Ascending aorta (tissue), 2 donors: Measurements from ENCODE around the gene FOXI2. TPM values are rescaled to one million over a fixed set of nuclear protein-coding genes. Genes with fewer than 3 reads are reported as not detected.

Source experiments
- DNase-seq, 2 donors: peaks; one replicate each; pipeline ENCODE4 v3.0.0-alpha.2; 2019; ENCODE audit warnings: low spot score in 2 of 2
- H3K27ac ChIP-seq, 2 donors: fragments of 200-600 bp; sonication (generic); one replicate each; pipeline ENCODE4 v1.5.1; 2016 to 2017; ENCODE audit warnings: mild to moderate bottlenecking in 1 of 2
- H3K27me3 ChIP-seq: fragments of 200-600 bp; sonication (generic); one replicate; pipeline ENCODE4 v1.5.1; 2017
- H3K36me3 ChIP-seq, 2 donors: fragments of 200-600 bp; sonication (generic); one replicate each; pipeline ENCODE4 v1.5.1; 2016
- H3K4me1 ChIP-seq, 2 donors: fragments of 200-600 bp; sonication (generic); one replicate each; pipeline ENCODE4 v1.5.1; 2016 to 2017; ENCODE audit warnings: mild to moderate bottlenecking in 1 of 2
- H3K4me3 ChIP-seq, 2 donors: fragments of 200-600 bp; sonication (generic); one replicate each; pipeline ENCODE4 v1.5.1; 2016 to 2017; ENCODE audit warnings: mild to moderate bottlenecking in 1 of 2
- H3K9me3 ChIP-seq, 2 donors: fragments of 200-600 bp; sonication (generic); one replicate each; pipeline ENCODE4 v1.5.1; 2016
- intact Hi-C: fragments of 100-400 bp; cut with DNase I; formaldehyde crosslinking; loops from one replicate; pipeline ENCODE4 v1.15.1; 2023
- total RNA-seq: library from RNA; depleted of rRNA; stranded (reverse); fragments of >200 nt; gene quantifications from one replicate; pipeline ENCODE4 v1.1.0, GENCODE V29; 2016
- TF ChIP-seq, protein P1 (sequence below), 3 experiments: fragments of 200-600 bp in 2 of 3; fragments of 450-650 bp in 1 of 3; sonication (generic) in 2 of 3; IDR thresholded peaks; one replicate each; pipeline ENCODE4 v1.5.1; 2016 to 2019; ENCODE audit warnings: antibody characterized with exemption in 3 of 3, mild to moderate bottlenecking in 1 of 3, moderate library complexity in 1 of 3

Gene FOXI2
- total RNA-seq, 1 donor from 2014 or later: not detected

DNA sequence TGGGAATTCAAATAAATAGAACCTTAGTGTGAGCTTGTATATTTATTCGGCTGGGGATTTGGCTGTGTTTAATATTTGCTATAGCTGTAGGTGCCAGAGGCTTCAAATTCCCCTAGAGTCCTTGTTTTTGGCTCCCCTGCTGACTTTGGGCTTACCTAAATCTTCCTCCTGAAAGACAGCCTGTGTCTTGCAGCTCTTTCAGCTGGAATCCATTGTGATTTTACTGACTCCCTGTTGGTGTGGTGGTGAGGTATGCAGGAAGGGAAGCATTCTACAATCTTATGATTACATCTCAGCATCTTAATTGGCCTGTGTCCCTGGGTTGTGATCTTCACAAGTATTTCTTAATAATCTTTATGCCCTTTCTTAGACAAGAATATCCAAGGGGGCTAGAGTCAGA, 25.9 kb downstream of the FOXI2 start:
- intact Hi-C loops: no loop called here
- DNase-seq: no peak
- TF ChIP-seq, protein P1, sequence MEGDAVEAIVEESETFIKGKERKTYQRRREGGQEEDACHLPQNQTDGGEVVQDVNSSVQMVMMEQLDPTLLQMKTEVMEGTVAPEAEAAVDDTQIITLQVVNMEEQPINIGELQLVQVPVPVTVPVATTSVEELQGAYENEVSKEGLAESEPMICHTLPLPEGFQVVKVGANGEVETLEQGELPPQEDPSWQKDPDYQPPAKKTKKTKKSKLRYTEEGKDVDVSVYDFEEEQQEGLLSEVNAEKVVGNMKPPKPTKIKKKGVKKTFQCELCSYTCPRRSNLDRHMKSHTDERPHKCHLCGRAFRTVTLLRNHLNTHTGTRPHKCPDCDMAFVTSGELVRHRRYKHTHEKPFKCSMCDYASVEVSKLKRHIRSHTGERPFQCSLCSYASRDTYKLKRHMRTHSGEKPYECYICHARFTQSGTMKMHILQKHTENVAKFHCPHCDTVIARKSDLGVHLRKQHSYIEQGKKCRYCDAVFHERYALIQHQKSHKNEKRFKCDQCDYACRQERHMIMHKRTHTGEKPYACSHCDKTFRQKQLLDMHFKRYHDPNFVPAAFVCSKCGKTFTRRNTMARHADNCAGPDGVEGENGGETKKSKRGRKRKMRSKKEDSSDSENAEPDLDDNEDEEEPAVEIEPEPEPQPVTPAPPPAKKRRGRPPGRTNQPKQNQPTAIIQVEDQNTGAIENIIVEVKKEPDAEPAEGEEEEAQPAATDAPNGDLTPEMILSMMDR (IDR thresholded peaks at IDR 0.05): no peak
- Histone ChIP-seq H3K36me3 (no peaks in the 10 kb centered on the region), H3K9me3 (no peaks in the 10 kb centered on the region), H3K27ac (no peak overlapping the region), H3K27me3 (no peaks in the 10 kb centered on the region), H3K4me1 (no peaks in the 10 kb centered on the region), H3K4me3 (no peak overlapping the region)

DNA sequence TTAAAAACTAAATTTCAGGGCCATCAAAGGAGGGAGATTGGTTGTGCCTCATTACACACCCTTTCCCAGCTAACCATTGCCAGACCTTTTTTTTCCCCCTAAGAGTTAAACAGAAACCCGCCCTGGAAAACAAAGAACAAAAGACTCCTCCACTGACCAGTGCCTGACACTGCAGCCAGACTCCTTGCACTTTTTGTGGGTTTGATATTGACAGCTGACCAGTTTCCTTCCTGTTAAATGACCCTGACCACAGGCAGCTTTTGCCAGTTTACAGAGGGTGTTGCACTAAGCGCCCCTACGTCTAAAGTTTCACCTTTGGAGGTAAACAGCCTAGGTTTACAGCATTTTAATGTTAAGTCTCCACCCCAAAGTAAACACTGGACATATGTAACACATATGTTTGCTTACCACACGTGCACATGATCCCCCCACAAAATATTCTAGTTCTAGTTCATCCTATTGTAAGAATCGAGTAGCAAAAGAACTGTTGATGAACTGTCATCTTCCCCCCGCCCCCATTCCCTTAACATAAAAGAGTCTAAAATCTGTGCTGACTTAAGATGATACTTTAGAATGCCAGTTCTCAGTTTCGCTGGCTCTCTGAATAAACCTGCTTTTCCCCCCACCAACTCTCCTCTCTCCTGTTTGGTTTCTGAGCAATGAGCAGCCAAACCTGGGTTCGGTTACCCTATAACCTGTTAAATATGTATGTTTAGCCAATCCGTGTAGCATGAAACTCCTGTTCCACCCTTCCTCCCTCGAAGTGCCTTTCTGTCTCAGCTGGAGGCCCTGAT, 38.0 kb downstream of the FOXI2 start:
- Histone ChIP-seq H3K4me3 (no peak overlapping the region), H3K9me3 (no peaks in the 10 kb centered on the region), H3K27me3 (no peaks in the 10 kb centered on the region), H3K36me3 (no peaks in the 10 kb centered on the region), H3K4me1 (no peaks in the 10 kb centered on the region), H3K27ac (no peak overlapping the region)
- TF ChIP-seq, protein P1 (IDR thresholded peaks at IDR 0.05): no peak
- no peak for DNase-seq
- intact Hi-C loops: no loop called here

DNA sequence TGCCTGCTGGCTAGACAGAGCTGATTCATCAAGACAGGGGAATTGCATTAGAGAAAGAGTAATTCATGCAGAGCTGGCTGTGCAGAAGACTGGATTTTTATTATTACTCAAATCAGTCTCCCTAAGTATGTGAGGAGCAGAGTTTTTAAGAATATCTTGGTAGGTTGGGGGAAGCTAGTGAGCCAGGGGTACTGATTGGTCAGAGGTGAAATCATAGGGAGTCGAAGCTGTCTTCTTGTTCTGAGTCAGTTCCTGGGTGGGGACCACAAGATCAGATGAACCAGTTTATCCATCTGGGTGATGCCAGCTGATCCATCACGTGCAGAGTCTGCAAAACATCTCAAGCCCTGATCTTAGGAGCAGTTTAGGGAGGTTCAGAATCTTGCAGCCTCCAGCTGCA, 39.8 kb downstream of the FOXI2 start:
- Histone ChIP-seq H3K4me1 (no peaks in the 10 kb centered on the region), H3K9me3 (no peaks in the 10 kb centered on the region), H3K4me3 (no peak overlapping the region), H3K27me3 (no peaks in the 10 kb centered on the region), H3K27ac (no peak overlapping the region), H3K36me3 (no peaks in the 10 kb centered on the region)
- intact Hi-C loops: no loop called here
- no peak for DNase-seq
- TF ChIP-seq, protein P1 (IDR thresholded peaks at IDR 0.05): no peak

DNA sequence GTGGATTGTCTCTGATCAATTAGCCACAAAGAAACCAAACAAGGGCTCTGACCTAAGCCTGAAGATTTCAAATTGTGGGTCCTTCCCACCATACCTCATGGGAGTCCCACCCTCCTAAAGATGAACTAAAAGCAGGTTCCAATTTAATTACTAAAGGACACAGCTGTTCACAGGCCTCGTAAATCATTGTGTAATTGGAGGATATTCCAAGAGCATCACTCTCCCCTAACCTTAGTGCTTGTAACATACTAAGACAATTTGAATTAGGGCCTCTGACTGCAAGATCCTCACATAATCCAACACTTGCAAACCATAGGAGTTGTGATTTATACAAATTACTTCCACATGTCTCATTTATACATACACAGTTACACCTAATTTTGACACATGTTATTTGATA, 44.4 kb downstream of the FOXI2 start:
- Histone ChIP-seq H3K4me3 (no peak overlapping the region), H3K36me3 (no peaks in the 10 kb centered on the region), H3K4me1 (no peaks in the 10 kb centered on the region), H3K9me3 (no peaks in the 10 kb centered on the region), H3K27me3 (no peaks in the 10 kb centered on the region), H3K27ac (no peak overlapping the region)
- TF ChIP-seq, protein P1 (IDR thresholded peaks at IDR 0.05): no peak
- DNase-seq: no peak
- intact Hi-C loops: no loop called here

DNA sequence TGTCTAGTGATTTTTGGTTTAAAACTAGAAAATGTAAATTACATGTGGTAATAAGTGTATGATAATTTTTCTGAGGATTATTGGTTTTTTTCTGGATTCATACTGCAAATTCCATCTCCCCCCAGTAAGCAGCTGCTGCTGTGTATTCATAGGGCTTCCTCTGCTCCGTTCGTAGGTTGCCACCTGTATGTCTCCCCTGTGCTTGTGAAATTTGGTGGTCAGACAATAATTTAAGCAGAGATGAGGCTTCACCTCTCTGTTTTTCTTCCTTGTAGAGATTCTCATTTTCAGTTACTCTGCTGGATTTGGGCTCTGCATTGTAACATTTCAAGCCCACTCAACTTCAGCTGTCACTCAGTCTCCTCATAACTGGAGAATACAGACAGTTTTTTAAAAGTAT, 50.9 kb downstream of the FOXI2 start:
- intact Hi-C loops: no loop called here
- TF ChIP-seq, protein P1 (IDR thresholded peaks at IDR 0.05): no peak

More for the DNA sequence above, 50.9 kb downstream of the FOXI2 start:
- H3K36me3 ChIP-seq: no peaks in the 10 kb centered on the region
- no peak for DNase-seq
- H3K4me3 ChIP-seq: no peak overlapping the region
- no peaks in the 10 kb centered on the region for H3K4me1 ChIP-seq
- no peaks in the 10 kb centered on the region for H3K9me3 ChIP-seq
- no peak overlapping the region for H3K27ac ChIP-seq
- H3K27me3 ChIP-seq: no peaks in the 10 kb centered on the region
